H1 (cell line): ENCODE measurements around the gene VGLL1. TPM values are rescaled to one million over a fixed set of nuclear protein-coding genes. Genes with fewer than 3 reads are reported as not detected.

Experiments
- CTCF ChIA-PET: fragments of 300-600 bp; sonication (Branson Sonifier 250); formaldehyde crosslinking; loops from one replicate; lab custom pipeline; 2021; ENCODE audit not compliant: partially characterized antibody; lab: Charles Lee
- POLR2A ChIA-PET: fragments of 300-600 bp; sonication (Branson Sonifier 250); formaldehyde crosslinking; loops from one replicate; lab custom pipeline; 2021; ENCODE audit warnings: inconsistent platforms; ENCODE audit not compliant: partially characterized antibody; lab: Charles Lee
- DNase-seq, 2 experiments: peaks; one replicate each; pipeline versions ENCODE4 v3.0.0 to v3.0.0-alpha.2; 2010 to 2022; ENCODE audit warnings: low spot score in 2 of 2, low read depth in 1 of 2, mixed read lengths in 1 of 2
- FAIRE-seq: peaks from 2 replicates; lab custom pipeline; 2011; peaks lifted over from hg19 to GRCh38; lab: Jason Lieb, UNC
- H2AFZ ChIP-seq: 2 replicates; pipeline ENCODE4 v1.8.1; 2012; ENCODE audit warnings: low read length, inconsistent platforms
- H2AK5ac ChIP-seq: 2 replicates; pipeline ENCODE4 v1.6.1; 2013; ENCODE audit warnings: low read depth, low read length
- H2BK120ac ChIP-seq: replicated peaks from 2 replicates; pipeline ENCODE3; 2013; ENCODE audit warnings: low read depth, low read length, inconsistent platforms
- H2BK12ac ChIP-seq: 2 replicates; pipeline ENCODE4 v1.6.1; 2013; ENCODE audit warnings: low read depth, low read length
- H2BK15ac ChIP-seq: 2 replicates; pipeline ENCODE4 v1.6.1; 2013; ENCODE audit warnings: low read length
- H2BK20ac ChIP-seq: 2 replicates; pipeline ENCODE4 v1.6.1; 2013; ENCODE audit warnings: low read length
- H2BK5ac ChIP-seq: 2 replicates; pipeline ENCODE4 v1.6.1; 2013; ENCODE audit warnings: low read depth, low read length
- H3K14ac ChIP-seq: 2 replicates; pipeline ENCODE4 v1.6.1; 2013; ENCODE audit warnings: inconsistent platforms; ENCODE audit not compliant: insufficient read length
- H3K18ac ChIP-seq: 2 replicates; pipeline ENCODE4 v1.6.1; 2013; ENCODE audit warnings: low read length; ENCODE audit errors: extremely low read depth
- H3K23ac ChIP-seq: 2 replicates; pipeline ENCODE4 v1.6.1; 2013; ENCODE audit warnings: inconsistent platforms; ENCODE audit not compliant: insufficient read length
- H3K23me2 ChIP-seq: 2 replicates; pipeline ENCODE4 v1.6.1; 2013; ENCODE audit warnings: low read depth, low read length
- H3K27ac ChIP-seq: 2 replicates; pipeline ENCODE4 v1.6.1; 2011; ENCODE audit warnings: low read depth, low read length, inconsistent platforms
- H3K27me3 ChIP-seq, 4 experiments: replicated peaks in 1 of 4; 1 replicate in 1 of 4; 2 replicates in 3 of 4; pipeline versions ENCODE4 v1.6.1 to v1.8.1; 2011 to 2013; ENCODE audit warnings: low read length in 3 of 4, mild to moderate bottlenecking in 3 of 4, inconsistent platforms in 2 of 4, mixed read lengths in 2 of 4, moderate library complexity in 1 of 4; ENCODE audit not compliant: control insufficient read depth in 3 of 4, insufficient read depth in 3 of 4; ENCODE audit errors: extremely low read depth in 1 of 4
- H3K36me3 ChIP-seq, 4 experiments: 2 replicates each; pipeline versions ENCODE4 v1.6.1 to v1.8.1; 2011 to 2013; ENCODE audit warnings: mild to moderate bottlenecking in 4 of 4, low read length in 3 of 4, moderate library complexity in 2 of 4, control low read depth in 1 of 4, inconsistent platforms in 1 of 4; ENCODE audit not compliant: insufficient read depth in 4 of 4, control insufficient read depth in 2 of 4
- H3K4ac ChIP-seq: replicated peaks from 2 replicates; pipeline ENCODE3; 2013; ENCODE audit warnings: low read length, low read depth, mixed read lengths, inconsistent platforms; ENCODE audit not compliant: insufficient read length
- H3K4me1 ChIP-seq, 4 experiments: replicated peaks in 1 of 4; 1 replicate in 1 of 4; 2 replicates in 3 of 4; pipeline versions ENCODE4 v1.6.1 to v1.8.1; 2011 to 2013; ENCODE audit warnings: low read length in 3 of 4, inconsistent platforms in 2 of 4, mixed read lengths in 1 of 4; ENCODE audit not compliant: insufficient read depth in 4 of 4, control insufficient read depth in 3 of 4
- H3K4me2 ChIP-seq, 2 experiments: 2 replicates each; pipeline versions ENCODE4 v1.6.1 to v1.8.1; 2011 to 2013; ENCODE audit warnings: low read depth in 2 of 2, low read length in 2 of 2, control low read depth in 1 of 2, inconsistent platforms in 1 of 2, mild to moderate bottlenecking in 1 of 2; ENCODE audit not compliant: insufficient read depth in 1 of 2
- H3K4me3 ChIP-seq, 4 experiments: fragments of 200-600, 300-600 bp in 1 of 4; sonication (generic), shearing (Covaris generic), sonication (Bioruptor Twin) in 1 of 4; 2 replicates each; pipeline versions ENCODE4 v1.5.1 to v1.8.1; 2011 to 2016; ENCODE audit warnings: low read length in 4 of 4, low read depth in 3 of 4, control low read depth in 2 of 4, inconsistent platforms in 2 of 4, mild to moderate bottlenecking in 2 of 4, mixed read lengths in 1 of 4, moderate library complexity in 1 of 4; ENCODE audit not compliant: insufficient read depth in 2 of 4; ENCODE audit errors: extremely low read depth in 1 of 4
- H3K56ac ChIP-seq: replicated peaks from 2 replicates; pipeline ENCODE3; 2013; ENCODE audit warnings: low read depth, mild to moderate bottlenecking, mixed read lengths, low read length, inconsistent platforms; ENCODE audit not compliant: insufficient read length
- H3K79me1 ChIP-seq: 2 replicates; pipeline ENCODE4 v1.6.1; 2013; ENCODE audit warnings: low read depth, low read length, control low read depth
- H3K79me2 ChIP-seq, 2 experiments: 2 replicates each; pipeline versions ENCODE4 v1.6.1 to v1.8.1; 2012 to 2013; ENCODE audit warnings: low read length in 2 of 2, mild to moderate bottlenecking in 2 of 2, inconsistent platforms in 1 of 2; ENCODE audit not compliant: insufficient read depth in 2 of 2, control insufficient read depth in 1 of 2
- H3K9ac ChIP-seq, 4 experiments: replicated peaks in 1 of 4; 1 replicate in 1 of 4; 2 replicates in 3 of 4; pipeline versions ENCODE4 v1.6.1 to v1.8.1; 2011 to 2013; ENCODE audit warnings: low read depth in 3 of 4, low read length in 3 of 4, control low read depth in 2 of 4, mild to moderate bottlenecking in 2 of 4, moderate library complexity in 2 of 4, inconsistent platforms in 1 of 4; ENCODE audit errors: extremely low read depth in 1 of 4
- H3K9me3 ChIP-seq, 2 experiments: 2 replicates each; pipeline versions ENCODE4 v1.6.1 to v1.8.1; 2012 to 2013; ENCODE audit warnings: mild to moderate bottlenecking in 2 of 2, moderate library complexity in 2 of 2, control low read depth in 1 of 2, inconsistent platforms in 1 of 2, low read depth in 1 of 2, low read length in 1 of 2, mixed read lengths in 1 of 2; ENCODE audit not compliant: insufficient read depth in 2 of 2
- H4K20me1 ChIP-seq, 2 experiments: replicated peaks in 1 of 2; 2 replicates each; pipeline versions ENCODE3 to v1.8.1; 2011 to 2013; ENCODE audit warnings: inconsistent platforms in 2 of 2, low read length in 2 of 2, mild to moderate bottlenecking in 1 of 2; ENCODE audit not compliant: insufficient read depth in 2 of 2, control insufficient read depth in 1 of 2
- H4K5ac ChIP-seq: 2 replicates; pipeline ENCODE4 v1.6.1; 2013; ENCODE audit warnings: low read length, low read depth, mixed read lengths, inconsistent platforms; ENCODE audit not compliant: insufficient read length
- H4K8ac ChIP-seq: 2 replicates; pipeline ENCODE4 v1.8.0; 2013; ENCODE audit warnings: mild to moderate bottlenecking, moderate library complexity, low read length, inconsistent platforms; ENCODE audit not compliant: insufficient read depth; ENCODE audit errors: extremely low read depth
- H4K91ac ChIP-seq: replicated peaks from 2 replicates; pipeline ENCODE3; 2013; ENCODE audit warnings: low read length, mixed read lengths, inconsistent platforms; ENCODE audit not compliant: insufficient read length
- ATF2 ChIP-seq: IDR thresholded peaks from 2 replicates; pipeline ENCODE4 v1.6.1; 2012; ENCODE audit warnings: low read length, inconsistent platforms
- CHD2 ChIP-seq: IDR thresholded peaks from 2 replicates; pipeline ENCODE4 v1.6.1; 2012; ENCODE audit warnings: low read length, improper control_type of control experiment
- EZH2 ChIP-seq: fragments of 200-600 bp; sonication (generic); IDR thresholded peaks from 2 replicates; pipeline ENCODE4 v1.7.1; 2012; ENCODE audit warnings: low read depth, mild to moderate bottlenecking, moderate library complexity, low read length, inconsistent platforms; ENCODE audit not compliant: severe bottlenecking
- GABPA ChIP-seq: IDR thresholded peaks from 2 replicates; pipeline ENCODE4 v1.6.1; 2011; ENCODE audit warnings: mild to moderate bottlenecking, low read length, moderate library complexity, borderline replicate concordance; ENCODE audit not compliant: insufficient read depth
- GTF2F1 ChIP-seq: IDR thresholded peaks from 2 replicates; pipeline ENCODE4 v1.6.1; 2012; ENCODE audit warnings: low read depth, low read length, improper control_type of control experiment, borderline replicate concordance
- JUN ChIP-seq: IDR thresholded peaks from 2 replicates; pipeline ENCODE4 v1.6.1; 2011; ENCODE audit warnings: low read depth, mild to moderate bottlenecking, improper control_type of control experiment, low read length
- KDM5A ChIP-seq: fragments of 200-600 bp; IDR thresholded peaks from 2 replicates; pipeline ENCODE4 v1.7.1; 2012; ENCODE audit warnings: mild to moderate bottlenecking, low read length, inconsistent platforms, mixed read lengths
- PHF8 ChIP-seq: fragments of 200-600 bp; sonication (generic); conservative IDR thresholded peaks from 2 replicates; pipeline ENCODE4 v1.7.1; 2012; ENCODE audit warnings: low read depth, mild to moderate bottlenecking, inconsistent platforms, low read length, moderate library complexity
- POLR2AphosphoS5 ChIP-seq: IDR thresholded peaks from 2 replicates; pipeline ENCODE4 v1.6.1; 2011; ENCODE audit warnings: low read depth, low read length
- RBBP5 ChIP-seq: IDR thresholded peaks from 2 replicates; pipeline ENCODE4 v1.7.1; 2012; ENCODE audit warnings: low read depth, mild to moderate bottlenecking, inconsistent platforms, low read length, moderate library complexity, borderline replicate concordance
- SP4 ChIP-seq: IDR thresholded peaks from 2 replicates; pipeline ENCODE4 v1.6.1; 2012; ENCODE audit warnings: low read length, inconsistent platforms
- SRF ChIP-seq: IDR thresholded peaks from 2 replicates; pipeline ENCODE4 v1.6.1; 2011; ENCODE audit warnings: mild to moderate bottlenecking, low read depth, low read length, moderate library complexity
- TAF7 ChIP-seq: optimal IDR thresholded peaks from 2 replicates; pipeline ENCODE3; 2011; ENCODE audit warnings: low read depth, mild to moderate bottlenecking, inconsistent platforms, low read length, moderate library complexity, borderline replicate concordance
- WGBS, 2 experiments: shearing (Covaris generic) in 1 of 2; methylation state at CpG; one replicate each; pipeline versions ENCODE4 v1.1.6 to v1.1.7; 2013 to 2015; ENCODE audit warnings: low lambda C conversion rate in 2 of 2, mixed read lengths in 2 of 2, inconsistent platforms in 1 of 2, low coverage in 1 of 2, missing lambda C conversion rate in 1 of 2; ENCODE audit not compliant: insufficient replicate concordance in 2 of 2, insufficient coverage in 1 of 2, insufficient read length in 1 of 2; ENCODE audit errors: extremely low coverage in 1 of 2, missing lambda C conversion rate in 1 of 2; 5-methylcytosine and 5-hydroxymethylcytosine counted together
- polyA plus RNA-seq, 7 experiments: library from polyadenylated mRNA; depleted of rRNA in 3 of 7; stranded (reverse) in 5 of 7; unstranded in 2 of 7; fragments of >200 nt in 5 of 7; fragments of 200-250 nt in 2 of 7; gene quantifications; 1 replicate in 5 of 7; 2 replicates in 1 of 7; 4 replicates in 1 of 7; pipeline versions ENCODE4 v1.2.1 to v1.2.3, GENCODE V29; 2011 to 2013; ENCODE audit warnings: missing spikeins in 2 of 7, mixed read lengths in 2 of 7
- total RNA-seq: library from RNA; stranded (reverse); fragmentation: NEBNext Ultra II Directional; extraction: Animal tissue kit (Norgen Biotek cat#: 25700); gene quantifications from 2 replicates; pipeline ENCODE4 v1.2.1, GENCODE V29; 2021

Gene VGLL1
- total and polyA plus RNA-seq, 2 of the 8 experiments (the other 6 are each of a cell fraction or from before 2014, with no cell fraction given) = not detected

GRCh38 chrX:136584545-136584944, 52.5 kb downstream of the VGLL1 start:
- Histone ChIP-seq H3K4me2 (no peak overlapping the region), H2AK5ac (no peak overlapping the region), H3K27me3 (no peaks in the 10 kb centered on the region), H2BK5ac (no peak overlapping the region), H3K9ac (no peak overlapping the region), H2AFZ (no peak overlapping the region), H2BK20ac (no peak overlapping the region), H3K79me1 (no peaks in the 10 kb centered on the region), H4K8ac (no peak overlapping the region), H3K56ac (no peak overlapping the region), H3K23ac (no peak overlapping the region), H4K5ac (no peak overlapping the region), H2BK12ac (no peak overlapping the region), H3K4me1 (peaks cover 0 to 5% (median 3%) of the 10 kb centered on the region in 4 experiments; a peak in 5 of 7 replicates), H3K14ac (no peak overlapping the region), H3K36me3 (no peaks in the 10 kb centered on the region), H2BK15ac (no peak overlapping the region), H3K9me3 (no peaks in the 10 kb centered on the region), H3K18ac (no peak overlapping the region), H3K27ac (no peak overlapping the region), H3K79me2 (no peaks in the 10 kb centered on the region), H2BK120ac (no peak overlapping the region), H4K20me1 (no peaks in the 10 kb centered on the region), H3K4ac (no peak overlapping the region), H3K23me2 (no peaks in the 10 kb centered on the region), H3K4me3 (no peak overlapping the region), H4K91ac (no peak overlapping the region)
- DNase-seq = no peak
- ChIA-PET POLR2A (no interaction called here), CTCF (interaction anchor here (0.6 to 0.8 kb wide), 2 partner anchors 41 to 616 kb away, joined by 3 read pairs; no protein-coding TSS in a partner anchor)
- peak; percentile 36 for FAIRE-seq
- 83% methylated on average over 3 of the region's 4 CpGs; no CpG with 5 or more reads in 1 of the 2 experiments for WGBS, 2 experiments
- TF ChIP-seq RBBP5 (no peak), SRF (no peak), ATF2 (no peak), POLR2AphosphoS5 (no peak), GABPA (no peak), CHD2 (no peak), EZH2 (no peak), TAF7 (no peak), GTF2F1 (no peak), KDM5A (no peak), JUN (no peak), PHF8 (no peak), SP4 (no peak)
